ENCODE measurements around the gene MMRN2. TPM values are rescaled to one million over a fixed set of nuclear protein-coding genes. Genes with fewer than 3 reads are reported as not detected.
"Not testable (repeated sequence)": the region's sequence is repeated elsewhere in the genome, so short reads cannot be mapped to it uniquely, and the experiment has no call there.

MMRN2 gene
- total and polyA plus RNA-seq, 2 of the 8 experiments (the other 6 are each of a cell fraction or from before 2014, with no cell fraction given) = 1.2 TPM

DNA sequence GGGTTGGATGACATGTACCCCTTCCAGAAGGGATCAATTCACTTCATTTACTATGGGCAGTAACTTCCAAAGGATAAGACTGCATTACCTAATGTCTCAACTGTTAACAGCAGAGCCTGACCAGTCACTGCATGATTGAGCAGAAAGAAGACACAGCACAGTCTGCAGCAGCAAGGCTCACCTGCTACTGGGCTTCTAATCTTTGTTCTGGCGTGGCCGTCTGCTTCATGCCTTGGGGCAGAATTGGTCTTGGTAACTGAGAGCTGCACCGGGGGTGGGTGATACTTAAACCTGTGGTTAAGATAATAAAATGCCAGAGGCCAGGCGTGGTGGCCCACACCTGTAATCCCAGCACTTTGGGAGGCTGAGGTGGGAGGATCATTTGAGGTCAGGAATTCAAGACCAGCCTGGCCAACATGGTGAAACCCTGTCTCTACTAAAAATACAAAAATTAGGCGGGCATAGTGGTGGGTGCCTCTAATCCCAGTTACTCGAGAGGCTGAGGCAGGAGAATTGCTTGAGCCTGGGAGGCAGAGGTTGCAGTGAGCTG, 23.2 kb downstream of the MMRN2 start:
- H4K91ac ChIP-seq (replicated peaks; ENCODE audit: insufficient read length, low read length); H2BK5ac ChIP-seq (ENCODE audit: low read depth, low read length); H3K9me3 ChIP-seq (ENCODE audit: insufficient read depth in 2 of 2, low read depth in 1 of 2, low read length in 1 of 2); H4K5ac ChIP-seq (ENCODE audit: insufficient read length, low read depth, low read length); H3K79me1 ChIP-seq (ENCODE audit: low read depth, low read length); H2BK12ac ChIP-seq (ENCODE audit: low read depth, low read length); H3K4ac ChIP-seq (replicated peaks; ENCODE audit: insufficient read length, low read depth, low read length); H3K23ac ChIP-seq (ENCODE audit: insufficient read length); H3K4me3 ChIP-seq (ENCODE audit: extremely low read depth in 1 of 4, insufficient read depth in 2 of 4, low read depth in 3 of 4, low read length in 4 of 4); H2AFZ ChIP-seq (ENCODE audit: low read length); H3K27ac ChIP-seq (ENCODE audit: low read depth, low read length); H3K79me2 ChIP-seq (ENCODE audit: control insufficient read depth in 1 of 2, insufficient read depth in 2 of 2, low read length in 2 of 2); H3K9ac ChIP-seq (replicated peaks in 1 of 4; ENCODE audit: extremely low read depth in 1 of 4, low read depth in 3 of 4, low read length in 3 of 4); H3K4me2 ChIP-seq (ENCODE audit: insufficient read depth in 1 of 2, low read depth in 2 of 2, low read length in 2 of 2); H3K4me1 ChIP-seq (replicated peaks in 1 of 4; ENCODE audit: control insufficient read depth in 3 of 4, insufficient read depth in 4 of 4, low read length in 3 of 4); H3K14ac ChIP-seq (ENCODE audit: insufficient read length); H3K56ac ChIP-seq (replicated peaks; ENCODE audit: insufficient read length, low read depth, low read length); H3K27me3 ChIP-seq (replicated peaks in 1 of 4; ENCODE audit: control insufficient read depth in 3 of 4, extremely low read depth in 1 of 4, insufficient read depth in 3 of 4, low read length in 3 of 4); H2BK20ac ChIP-seq (ENCODE audit: low read length); H2BK15ac ChIP-seq (ENCODE audit: low read length); H2BK120ac ChIP-seq (replicated peaks; ENCODE audit: low read depth, low read length); H3K23me2 ChIP-seq (ENCODE audit: low read depth, low read length); H3K18ac ChIP-seq (ENCODE audit: extremely low read depth, low read length); FAIRE-seq; H2AK5ac ChIP-seq (ENCODE audit: low read depth, low read length); H4K20me1 ChIP-seq (replicated peaks in 1 of 2; ENCODE audit: control insufficient read depth in 1 of 2, insufficient read depth in 2 of 2, low read length in 2 of 2); H4K8ac ChIP-seq (ENCODE audit: extremely low read depth, insufficient read depth, low read length); DNase-seq (ENCODE audit: low read depth in 1 of 2, low spot score in 2 of 2): not testable (repeated sequence)
- peak in 1 of 2 experiments; percentile 8; a peak in 1 of 3 replicates for TF ChIP-seq POLR2A (IDR thresholded peaks at IDR 0.05; ENCODE audit: control extremely low read depth in 1 of 2, low read depth in 2 of 2, low read length in 2 of 2)
- POLR2A ChIA-PET (ENCODE audit: partially characterized antibody) = interaction anchor here (0.8 to 1.0 kb wide), 2 partner anchors 8 to 263 kb away, joined by 3 to 5 read pairs; no protein-coding TSS in a partner anchor
- CTCF ChIA-PET (ENCODE audit: partially characterized antibody) = interaction anchor here (0.8 to 26.4 kb wide), 7 partner anchors 9 to 248 kb away, joined by 3 to 975 read pairs (median 3); partner anchors contain the start of genes ADIRF, MMRN2 and SNCG
- WGBS, 2 experiments (ENCODE audit: extremely low coverage in 1 of 2, insufficient coverage in 1 of 2, insufficient read length in 1 of 2, insufficient replicate concordance in 2 of 2, low coverage in 1 of 2, low lambda C conversion rate in 2 of 2, missing lambda C conversion rate in 1 of 2) = 83% methylated on average over 6 of the region's 6 CpGs; no CpG with 5 or more reads in 1 of the 2 experiments
- H3K36me3 ChIP-seq (ENCODE audit: control insufficient read depth in 2 of 4, insufficient read depth in 4 of 4, low read length in 3 of 4) = peaks cover 0 to 23% (median 8%) of the 10 kb centered on the region in 4 experiments; a peak in 6 of 8 replicates
